Measurements from ENCODE around the gene HUS1B. TPM values are rescaled to one million over a fixed set of nuclear protein-coding genes. Genes with fewer than 3 reads are reported as not detected.
A peak's percentile ranks its signal among the peaks of the same experiment; 100 is the strongest.

The HUS1B gene
- total RNA-seq, 1 experiment from 2014 or later: 1.1 TPM

- H3K4me1 Mint-ChIP-seq: peaks cover 50% of the 10 kb centered on the region
- no peaks in the 10 kb centered on the region for H3K9me3 Mint-ChIP-seq
- no peaks in the 10 kb centered on the region for H3K27me3 Mint-ChIP-seq (ENCODE audit: low read depth)
- H3K27ac Mint-ChIP-seq: peak overlapping the region; percentile 58
- no peak overlapping the region; the same call in 1 of the 2 replicates for H3K4me3 Mint-ChIP-seq
- DNase-seq (ENCODE audit: low spot score): no peak
- no peaks in the 10 kb centered on the region for H3K36me3 Mint-ChIP-seq
- CTCF ChIA-PET: interaction anchor here (0.7 to 1.7 kb wide), 3 partner anchors 8 to 69 kb away, joined by 3 to 16 read pairs (median 12); partner anchors contain the start of gene EXOC2
- no peak for ATAC-seq
- TF ChIP-seq CBFB (CRISPR knock-in tag; IDR thresholded peaks at IDR 0.05; ENCODE audit: low read depth) (no peak), FOXK1 (CRISPR knock-in tag; IDR thresholded peaks at IDR 0.05) (no peak), ZNF396 (CRISPR knock-in tag; IDR thresholded peaks at IDR 0.05; ENCODE audit: borderline replicate concordance) (no peak), PRRX2 (CRISPR knock-in tag; IDR thresholded peaks at IDR 0.05) (no peak), NR1H2 (CRISPR knock-in tag; IDR thresholded peaks at IDR 0.05) (no peak), E2F5 (CRISPR knock-in tag; IDR thresholded peaks at IDR 0.05) (no peak), GTF2I (CRISPR knock-in tag; conservative IDR thresholded peaks at IDR 0.05) (no peak), IRF1 (CRISPR knock-in tag; IDR thresholded peaks at IDR 0.05) (no peak), FOXJ3 (CRISPR knock-in tag; IDR thresholded peaks at IDR 0.05; ENCODE audit: borderline replicate concordance) (no peak), E2F1 (CRISPR knock-in tag; IDR thresholded peaks at IDR 0.05) (no peak), NR2C2 (CRISPR knock-in tag; IDR thresholded peaks at IDR 0.05) (no peak), ZNF232 (CRISPR knock-in tag; IDR thresholded peaks at IDR 0.05) (no peak), ZBTB43 (CRISPR knock-in tag; IDR thresholded peaks at IDR 0.05) (no peak)
- POLR2A ChIA-PET: interaction anchor here (0.9 to 1.9 kb wide), 2 partner anchors 8 to 11 kb away, joined by 3 to 8 read pairs; partner anchors contain the start of gene EXOC2
Observed at GRCh38 chr6:684831-685636, 28.1 kb upstream of the HUS1B start.

- Mint-ChIP-seq H3K36me3 (no peaks in the 10 kb centered on the region), H3K27ac (peak overlapping the region; percentile 95)
- CTCF ChIA-PET: interaction anchor here (0.6 to 1.7 kb wide), 12 partner anchors 9 to 284 kb away, joined by 3 to 16 read pairs (median 3); partner anchors contain the start of gene EXOC2
- TF ChIP-seq CBFB (CRISPR knock-in tag; IDR thresholded peaks at IDR 0.05; ENCODE audit: low read depth) (no peak), ZNF281 (CRISPR knock-in tag; IDR thresholded peaks at IDR 0.05) (peak; percentile 92; the same call in 1 of the 2 replicates), PRDM15 (CRISPR knock-in tag; IDR thresholded peaks at IDR 0.05) (no peak), CREB1 (CRISPR knock-in tag; IDR thresholded peaks at IDR 0.05) (no peak), STAT6 (CRISPR knock-in tag; conservative IDR thresholded peaks at IDR 0.05; ENCODE audit: low read depth) (no peak), EMX1 (CRISPR knock-in tag; IDR thresholded peaks at IDR 0.05) (no peak)
Observed at GRCh38 chr6:683742-684440, 27.0 kb upstream of the HUS1B start.

More at GRCh38 chr6:683742-684440, 27.0 kb upstream of the HUS1B start:
- peak; percentile 86 for ATAC-seq
- POLR2A ChIA-PET: interaction anchor here (0.9 to 1.9 kb wide), 2 partner anchors 9 to 10 kb away, joined by 3 to 8 read pairs; partner anchors contain the start of gene EXOC2
- H3K4me1 Mint-ChIP-seq: peaks cover 60% of the 10 kb centered on the region
- peak; percentile 76 for DNase-seq (ENCODE audit: low spot score)
- H3K27me3 Mint-ChIP-seq (ENCODE audit: low read depth): no peaks in the 10 kb centered on the region
- H3K9me3 Mint-ChIP-seq: no peaks in the 10 kb centered on the region
- H3K4me3 Mint-ChIP-seq: peak overlapping the region; percentile 67
